Measurements from ENCODE around the gene PTPRM. TPM values are rescaled to one million over a fixed set of nuclear protein-coding genes. Genes with fewer than 3 reads are reported as not detected.

PTPRM gene
- total and polyA plus RNA-seq, 4 donors, result 9.2 to 23.0 (median 12.7) TPM

- TF ChIP-seq, protein P1, sequence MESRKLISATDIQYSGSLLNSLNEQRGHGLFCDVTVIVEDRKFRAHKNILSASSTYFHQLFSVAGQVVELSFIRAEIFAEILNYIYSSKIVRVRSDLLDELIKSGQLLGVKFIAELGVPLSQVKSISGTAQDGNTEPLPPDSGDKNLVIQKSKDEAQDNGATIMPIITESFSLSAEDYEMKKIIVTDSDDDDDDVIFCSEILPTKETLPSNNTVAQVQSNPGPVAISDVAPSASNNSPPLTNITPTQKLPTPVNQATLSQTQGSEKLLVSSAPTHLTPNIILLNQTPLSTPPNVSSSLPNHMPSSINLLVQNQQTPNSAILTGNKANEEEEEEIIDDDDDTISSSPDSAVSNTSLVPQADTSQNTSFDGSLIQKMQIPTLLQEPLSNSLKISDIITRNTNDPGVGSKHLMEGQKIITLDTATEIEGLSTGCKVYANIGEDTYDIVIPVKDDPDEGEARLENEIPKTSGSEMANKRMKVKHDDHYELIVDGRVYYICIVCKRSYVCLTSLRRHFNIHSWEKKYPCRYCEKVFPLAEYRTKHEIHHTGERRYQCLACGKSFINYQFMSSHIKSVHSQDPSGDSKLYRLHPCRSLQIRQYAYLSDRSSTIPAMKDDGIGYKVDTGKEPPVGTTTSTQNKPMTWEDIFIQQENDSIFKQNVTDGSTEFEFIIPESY (IDR thresholded peaks at IDR 0.05), result no peak
- no peak for TF ChIP-seq EGR1 (IDR thresholded peaks at IDR 0.05; ENCODE audit: low read depth in 2 of 2)
Measured at GRCh38 chr18:8260319-8260718, 693.2 kb downstream of the PTPRM start (continued).

DNA sequence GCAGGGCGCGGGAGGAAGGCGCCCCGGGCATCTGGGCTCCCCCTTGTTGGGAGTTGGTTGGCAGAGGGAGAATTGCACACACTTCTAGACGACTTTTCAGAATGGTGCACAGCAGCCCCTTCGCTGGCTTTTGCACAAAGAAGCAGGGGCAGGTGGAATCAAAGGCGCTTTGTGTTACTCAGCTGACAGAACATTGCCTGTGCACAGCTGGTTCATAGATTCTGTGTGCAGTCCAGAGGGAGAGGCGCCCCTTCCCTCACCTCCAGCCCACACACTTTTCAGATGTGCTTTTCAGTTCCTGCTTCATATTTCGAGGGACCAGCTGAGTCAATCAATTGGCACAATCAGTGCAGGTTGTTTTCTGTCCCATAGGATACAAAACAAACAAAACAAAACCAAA lies 693.7 kb downstream of the PTPRM start:
- TF ChIP-seq TAF1 (conservative IDR thresholded peaks at IDR 0.05), result no peak
- TF ChIP-seq JUND (IDR thresholded peaks at IDR 0.05), result no peak
- TF ChIP-seq HNF4A (conservative IDR thresholded peaks at IDR 0.05), result no peak
- TF ChIP-seq, protein P2, sequence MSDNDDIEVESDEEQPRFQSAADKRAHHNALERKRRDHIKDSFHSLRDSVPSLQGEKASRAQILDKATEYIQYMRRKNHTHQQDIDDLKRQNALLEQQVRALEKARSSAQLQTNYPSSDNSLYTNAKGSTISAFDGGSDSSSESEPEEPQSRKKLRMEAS (IDR thresholded peaks at IDR 0.05), result no peak
- TF ChIP-seq, protein P3, sequence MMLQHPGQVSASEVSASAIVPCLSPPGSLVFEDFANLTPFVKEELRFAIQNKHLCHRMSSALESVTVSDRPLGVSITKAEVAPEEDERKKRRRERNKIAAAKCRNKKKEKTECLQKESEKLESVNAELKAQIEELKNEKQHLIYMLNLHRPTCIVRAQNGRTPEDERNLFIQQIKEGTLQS (IDR thresholded peaks at IDR 0.05), result no peak
- TF ChIP-seq, protein P4, sequence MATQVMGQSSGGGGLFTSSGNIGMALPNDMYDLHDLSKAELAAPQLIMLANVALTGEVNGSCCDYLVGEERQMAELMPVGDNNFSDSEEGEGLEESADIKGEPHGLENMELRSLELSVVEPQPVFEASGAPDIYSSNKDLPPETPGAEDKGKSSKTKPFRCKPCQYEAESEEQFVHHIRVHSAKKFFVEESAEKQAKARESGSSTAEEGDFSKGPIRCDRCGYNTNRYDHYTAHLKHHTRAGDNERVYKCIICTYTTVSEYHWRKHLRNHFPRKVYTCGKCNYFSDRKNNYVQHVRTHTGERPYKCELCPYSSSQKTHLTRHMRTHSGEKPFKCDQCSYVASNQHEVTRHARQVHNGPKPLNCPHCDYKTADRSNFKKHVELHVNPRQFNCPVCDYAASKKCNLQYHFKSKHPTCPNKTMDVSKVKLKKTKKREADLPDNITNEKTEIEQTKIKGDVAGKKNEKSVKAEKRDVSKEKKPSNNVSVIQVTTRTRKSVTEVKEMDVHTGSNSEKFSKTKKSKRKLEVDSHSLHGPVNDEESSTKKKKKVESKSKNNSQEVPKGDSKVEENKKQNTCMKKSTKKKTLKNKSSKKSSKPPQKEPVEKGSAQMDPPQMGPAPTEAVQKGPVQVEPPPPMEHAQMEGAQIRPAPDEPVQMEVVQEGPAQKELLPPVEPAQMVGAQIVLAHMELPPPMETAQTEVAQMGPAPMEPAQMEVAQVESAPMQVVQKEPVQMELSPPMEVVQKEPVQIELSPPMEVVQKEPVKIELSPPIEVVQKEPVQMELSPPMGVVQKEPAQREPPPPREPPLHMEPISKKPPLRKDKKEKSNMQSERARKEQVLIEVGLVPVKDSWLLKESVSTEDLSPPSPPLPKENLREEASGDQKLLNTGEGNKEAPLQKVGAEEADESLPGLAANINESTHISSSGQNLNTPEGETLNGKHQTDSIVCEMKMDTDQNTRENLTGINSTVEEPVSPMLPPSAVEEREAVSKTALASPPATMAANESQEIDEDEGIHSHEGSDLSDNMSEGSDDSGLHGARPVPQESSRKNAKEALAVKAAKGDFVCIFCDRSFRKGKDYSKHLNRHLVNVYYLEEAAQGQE (IDR thresholded peaks at IDR 0.05), result no peak
- TF ChIP-seq GABPA (IDR thresholded peaks at IDR 0.05 in 1 of 2, conservative IDR thresholded peaks at IDR 0.05 in 1 of 2), result no peak
- TF ChIP-seq YY1 (IDR thresholded peaks at IDR 0.05), result no peak
- TF ChIP-seq SP1 (IDR thresholded peaks at IDR 0.05), result no peak
- TF ChIP-seq EGR1 (IDR thresholded peaks at IDR 0.05; ENCODE audit: low read depth in 2 of 2), result no peak
- no peak for TF ChIP-seq RAD21 (IDR thresholded peaks at IDR 0.05)
- no peak for TF ChIP-seq NR2F2 (IDR thresholded peaks at IDR 0.05)
- TF ChIP-seq RXRA (IDR thresholded peaks at IDR 0.05), result no peak
- TF ChIP-seq FOXA1 (IDR thresholded peaks at IDR 0.05), result no peak
- TF ChIP-seq, protein P5, sequence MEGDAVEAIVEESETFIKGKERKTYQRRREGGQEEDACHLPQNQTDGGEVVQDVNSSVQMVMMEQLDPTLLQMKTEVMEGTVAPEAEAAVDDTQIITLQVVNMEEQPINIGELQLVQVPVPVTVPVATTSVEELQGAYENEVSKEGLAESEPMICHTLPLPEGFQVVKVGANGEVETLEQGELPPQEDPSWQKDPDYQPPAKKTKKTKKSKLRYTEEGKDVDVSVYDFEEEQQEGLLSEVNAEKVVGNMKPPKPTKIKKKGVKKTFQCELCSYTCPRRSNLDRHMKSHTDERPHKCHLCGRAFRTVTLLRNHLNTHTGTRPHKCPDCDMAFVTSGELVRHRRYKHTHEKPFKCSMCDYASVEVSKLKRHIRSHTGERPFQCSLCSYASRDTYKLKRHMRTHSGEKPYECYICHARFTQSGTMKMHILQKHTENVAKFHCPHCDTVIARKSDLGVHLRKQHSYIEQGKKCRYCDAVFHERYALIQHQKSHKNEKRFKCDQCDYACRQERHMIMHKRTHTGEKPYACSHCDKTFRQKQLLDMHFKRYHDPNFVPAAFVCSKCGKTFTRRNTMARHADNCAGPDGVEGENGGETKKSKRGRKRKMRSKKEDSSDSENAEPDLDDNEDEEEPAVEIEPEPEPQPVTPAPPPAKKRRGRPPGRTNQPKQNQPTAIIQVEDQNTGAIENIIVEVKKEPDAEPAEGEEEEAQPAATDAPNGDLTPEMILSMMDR (IDR thresholded peaks at IDR 0.05; ENCODE audit: low read depth, low read length, missing input control), result no peak
- no peak for TF ChIP-seq HNF4G (IDR thresholded peaks at IDR 0.05)
- TF ChIP-seq FOXA2 (IDR thresholded peaks at IDR 0.05), result no peak
- TF ChIP-seq, protein P1 (IDR thresholded peaks at IDR 0.05), result no peak
- no peak overlapping the region for H3K4me3 ChIP-seq (ENCODE audit: low read depth in 1 of 3, low read length in 3 of 3)
- no peak overlapping the region for H3K27ac ChIP-seq (ENCODE audit: low read depth in 1 of 2, low read length in 2 of 2)
- 95% methylated on average over 9 of the region's 9 CpGs for WGBS
- DNase-seq (ENCODE audit: low spot score), result no peak
- no peaks in the 10 kb centered on the region for H3K27me3 ChIP-seq (ENCODE audit: control insufficient read depth in 4 of 4, insufficient read depth in 4 of 4, low read length in 3 of 4)
- no peaks in the 10 kb centered on the region for H3K36me3 ChIP-seq (ENCODE audit: control insufficient read depth in 4 of 4, insufficient read depth in 3 of 4, low read depth in 1 of 4, low read length in 3 of 4)
- H3K9ac ChIP-seq (ENCODE audit: low read depth in 1 of 2, low read length in 2 of 2), result no peak overlapping the region
- peaks cover 0 to 5% (median 0%) of the 10 kb centered on the region in 4 donors for H3K4me1 ChIP-seq (ENCODE audit: control insufficient read depth in 4 of 4, insufficient read depth in 4 of 4, low read length in 3 of 4)
- no peaks in the 10 kb centered on the region for H3K9me3 ChIP-seq (ENCODE audit: control insufficient read depth in 4 of 4, low read length in 3 of 4)
